ENCODE results near the gene HAUS8. TPM values are rescaled to one million over a fixed set of nuclear protein-coding genes. Genes with fewer than 3 reads are reported as not detected.

The HAUS8 gene
- total and polyA plus RNA-seq, 10 of the 15 experiments (the other 5 are each of a cell fraction or from before 2014, with no cell fraction given): 22.7 to 43.9 (median 34.4) TPM

- intact Hi-C loops (cut with micrococcal nuclease; ENCODE audit: unreplicated experiment) (no loop called here), in situ Hi-C loops (cut with MboI) (no loop called here)
- no peaks in the 10 kb centered on the region for H3K79me2 ChIP-seq (ENCODE audit: control insufficient read depth, insufficient read depth, low read length)
- no peaks in the 10 kb centered on the region for H4K20me1 ChIP-seq (ENCODE audit: control insufficient read depth, insufficient read depth)
- no peaks in the 10 kb centered on the region for H3K27me3 ChIP-seq (replicated peaks in 1 of 2; ENCODE audit: control insufficient read depth in 2 of 2, insufficient read depth in 2 of 2, low read length in 1 of 2)
- BruUV-seq (replicated peaks): no TSS peak
- ChIA-PET SMC1A (ENCODE audit: uncharacterized antibody, unreplicated experiment) (no interaction called here), RAD21 (ENCODE audit: unreplicated experiment) (no interaction called here), POLR2A (no interaction called here), CTCF (no interaction called here)
- TF ChIP-seq MTA3 (IDR thresholded peaks at IDR 0.05; ENCODE audit: borderline replicate concordance, low read length) (no peak), FOXM1 (IDR thresholded peaks at IDR 0.05; ENCODE audit: low read depth, low read length) (no peak), CEBPZ (IDR thresholded peaks at IDR 0.05; ENCODE audit: low read depth, low read length) (no peak), SMAD1 (IDR thresholded peaks at IDR 0.05; ENCODE audit: low read depth, partially characterized antibody) (no peak), ZBTB33 (IDR thresholded peaks at IDR 0.05) (no peak), NFXL1 (IDR thresholded peaks at IDR 0.05; ENCODE audit: borderline replicate concordance) (no peak), ZNF207 (IDR thresholded peaks at IDR 0.05; ENCODE audit: borderline replicate concordance) (no peak)
- ATAC-seq: no peak
- no peak overlapping the region for H3K4me2 ChIP-seq (ENCODE audit: control insufficient read depth, insufficient read depth)
- H3K36me3 ChIP-seq (ENCODE audit: control insufficient read depth in 2 of 2, insufficient read depth in 2 of 2, low read length in 1 of 2): peaks cover 4 to 6% of the 10 kb centered on the region in 2 experiments; a peak in 3 of 4 replicates
- H3K4me1 ChIP-seq (ENCODE audit: control insufficient read depth, insufficient read depth, low read length): no peaks in the 10 kb centered on the region
- FAIRE-seq: no peak
- no peak overlapping the region for H2AFZ ChIP-seq (ENCODE audit: control insufficient read depth, low read depth, low read length)
- no peaks in the 10 kb centered on the region for H3K9me3 ChIP-seq (replicated peaks; ENCODE audit: control insufficient read depth, insufficient read depth, low read length)
- DNase-seq (ENCODE audit: low read depth, low spot score): no peak
- no peak overlapping the region for H3K4me3 ChIP-seq
- 94% methylated on average over 5 of the region's 5 CpGs for WGBS (ENCODE audit: insufficient coverage, insufficient replicate concordance, low lambda C conversion rate, missing lambda C conversion rate)
- no peak overlapping the region for H3K27ac ChIP-seq (ENCODE audit: control insufficient read depth, insufficient read depth)
- no peak overlapping the region for H3K9ac ChIP-seq (ENCODE audit: control insufficient read depth, insufficient read depth, low read length)
Observed at GRCh38 chr19:17045907-17046502, 29.2 kb downstream of the HAUS8 start.
